ENCODE results near the gene COL2A1.

The COL2A1 gene

GRCh38 chr12:48004053-48004941 lies at the start of gene COL2A1:
COL2A1 (minus strand) TSS chr12:48004476; CDS start chr12:48004321, 155 bp downstream.
- H3K9me3 ChIP-seq (ENCODE audit: control insufficient read depth in 2 of 2, low read length in 2 of 2) = no peaks in the 10 kb centered on the region
- H3K27ac ChIP-seq (ENCODE audit: low read length) = no peak within 1 kb of the TSS
- peaks cover 42% of the 10 kb centered on the region for H3K4me1 ChIP-seq (ENCODE audit: control insufficient read depth, insufficient read depth, low read length)
- H3K9ac ChIP-seq (ENCODE audit: low read length in 2 of 2) = no peak within 1 kb of the TSS
- H3K27me3 ChIP-seq (ENCODE audit: control insufficient read depth in 1 of 2, insufficient read depth in 2 of 2, low read length in 2 of 2) = peaks cover 52 to 61% of the 10 kb centered on the region in 2 donors
- peak within 1 kb of the TSS; percentile 63 to 66 for H3K4me3 ChIP-seq (ENCODE audit: low read length in 2 of 2)
- no peaks in the 10 kb centered on the region for H3K36me3 ChIP-seq (ENCODE audit: control insufficient read depth in 2 of 2, insufficient read depth in 2 of 2, low read length in 2 of 2)

- no peaks in the 10 kb centered on the region for H3K4me1 ChIP-seq (ENCODE audit: control insufficient read depth, insufficient read depth, low read length)
- no peaks in the 10 kb centered on the region for H3K9me3 ChIP-seq (ENCODE audit: control insufficient read depth in 2 of 2, low read length in 2 of 2)
Measured at GRCh38 chr12:48053883-48054282, 49.6 kb upstream of the COL2A1 start.

GRCh38 chr12:48053122-48053521 lies 48.8 kb upstream of the COL2A1 start:
- no peak overlapping the region for H3K9ac ChIP-seq (ENCODE audit: low read length in 2 of 2)
- H3K27me3 ChIP-seq (ENCODE audit: control insufficient read depth in 1 of 2, insufficient read depth in 2 of 2, low read length in 2 of 2) = no peaks in the 10 kb centered on the region
- no peaks in the 10 kb centered on the region for H3K9me3 ChIP-seq (ENCODE audit: control insufficient read depth in 2 of 2, low read length in 2 of 2)
- no peak overlapping the region for H3K27ac ChIP-seq (ENCODE audit: low read length)
- no peak overlapping the region for H3K4me3 ChIP-seq (ENCODE audit: low read length in 2 of 2)
- no peaks in the 10 kb centered on the region for H3K4me1 ChIP-seq (ENCODE audit: control insufficient read depth, insufficient read depth, low read length)
- H3K36me3 ChIP-seq (ENCODE audit: control insufficient read depth in 2 of 2, insufficient read depth in 2 of 2, low read length in 2 of 2) = peaks cover 0 to 17% of the 10 kb centered on the region in 2 donors

More at GRCh38 chr12:48053883-48054282, 49.6 kb upstream of the COL2A1 start:
- peaks cover 0 to 14% of the 10 kb centered on the region in 2 donors for H3K36me3 ChIP-seq (ENCODE audit: control insufficient read depth in 2 of 2, insufficient read depth in 2 of 2, low read length in 2 of 2)
- H3K4me3 ChIP-seq (ENCODE audit: low read length in 2 of 2) = no peak overlapping the region
- H3K27ac ChIP-seq (ENCODE audit: low read length) = no peak overlapping the region
- H3K9ac ChIP-seq (ENCODE audit: low read length in 2 of 2) = no peak overlapping the region
- no peaks in the 10 kb centered on the region for H3K27me3 ChIP-seq (ENCODE audit: control insufficient read depth in 1 of 2, insufficient read depth in 2 of 2, low read length in 2 of 2)

- H3K36me3 ChIP-seq (ENCODE audit: control insufficient read depth in 2 of 2, insufficient read depth in 2 of 2, low read length in 2 of 2) = peaks cover 6 to 24% of the 10 kb centered on the region in 2 donors
- no peak overlapping the region for H3K27ac ChIP-seq (ENCODE audit: low read length)
- H3K27me3 ChIP-seq (ENCODE audit: control insufficient read depth in 1 of 2, insufficient read depth in 2 of 2, low read length in 2 of 2) = no peaks in the 10 kb centered on the region
- H3K4me3 ChIP-seq (ENCODE audit: low read length in 2 of 2) = no peak overlapping the region
- no peaks in the 10 kb centered on the region for H3K9me3 ChIP-seq (ENCODE audit: control insufficient read depth in 2 of 2, low read length in 2 of 2)
- H3K4me1 ChIP-seq (ENCODE audit: control insufficient read depth, insufficient read depth, low read length) = no peaks in the 10 kb centered on the region
- no peak overlapping the region for H3K9ac ChIP-seq (ENCODE audit: low read length in 2 of 2)
Measured at GRCh38 chr12:48051681-48052080, 47.4 kb upstream of the COL2A1 start.

- peaks cover 14 to 38% of the 10 kb centered on the region in 2 donors for H3K36me3 ChIP-seq (ENCODE audit: control insufficient read depth in 2 of 2, insufficient read depth in 2 of 2, low read length in 2 of 2)
Measured at GRCh38 chr12:48050174-48050573, 45.9 kb upstream of the COL2A1 start.

GRCh38 chr12:48045965-48046518 lies 41.8 kb upstream of the COL2A1 start:
- no peak overlapping the region for H3K4me3 ChIP-seq (ENCODE audit: low read length in 2 of 2)
- peaks cover 22 to 44% of the 10 kb centered on the region in 2 donors for H3K36me3 ChIP-seq (ENCODE audit: control insufficient read depth in 2 of 2, insufficient read depth in 2 of 2, low read length in 2 of 2)
- no peaks in the 10 kb centered on the region for H3K4me1 ChIP-seq (ENCODE audit: control insufficient read depth, insufficient read depth, low read length)
- no peak overlapping the region for H3K9ac ChIP-seq (ENCODE audit: low read length in 2 of 2)
- H3K9me3 ChIP-seq (ENCODE audit: control insufficient read depth in 2 of 2, low read length in 2 of 2) = no peaks in the 10 kb centered on the region
- H3K27me3 ChIP-seq (ENCODE audit: control insufficient read depth in 1 of 2, insufficient read depth in 2 of 2, low read length in 2 of 2) = no peaks in the 10 kb centered on the region
- H3K27ac ChIP-seq (ENCODE audit: low read length) = no peak overlapping the region

More at GRCh38 chr12:48050174-48050573, 45.9 kb upstream of the COL2A1 start:
- Histone ChIP-seq H3K27me3 (ENCODE audit: control insufficient read depth in 1 of 2, insufficient read depth in 2 of 2, low read length in 2 of 2) (no peaks in the 10 kb centered on the region), H3K27ac (ENCODE audit: low read length) (no peak overlapping the region), H3K9me3 (ENCODE audit: control insufficient read depth in 2 of 2, low read length in 2 of 2) (no peaks in the 10 kb centered on the region), H3K4me3 (ENCODE audit: low read length in 2 of 2) (no peak overlapping the region), H3K4me1 (ENCODE audit: control insufficient read depth, insufficient read depth, low read length) (no peaks in the 10 kb centered on the region), H3K9ac (ENCODE audit: low read length in 2 of 2) (no peak overlapping the region)

- Histone ChIP-seq H3K4me3 (ENCODE audit: low read length in 2 of 2) (no peak overlapping the region), H3K4me1 (ENCODE audit: control insufficient read depth, insufficient read depth, low read length) (no peaks in the 10 kb centered on the region), H3K36me3 (ENCODE audit: control insufficient read depth in 2 of 2, insufficient read depth in 2 of 2, low read length in 2 of 2) (peaks cover 22 to 41% of the 10 kb centered on the region in 2 donors), H3K27ac (ENCODE audit: low read length) (no peak overlapping the region), H3K9ac (ENCODE audit: low read length in 2 of 2) (no peak overlapping the region), H3K27me3 (ENCODE audit: control insufficient read depth in 1 of 2, insufficient read depth in 2 of 2, low read length in 2 of 2) (no peaks in the 10 kb centered on the region), H3K9me3 (ENCODE audit: control insufficient read depth in 2 of 2, low read length in 2 of 2) (no peaks in the 10 kb centered on the region)
Measured at GRCh38 chr12:48045061-48045846, 41.0 kb upstream of the COL2A1 start.

GRCh38 chr12:48044396-48044795 lies 40.1 kb upstream of the COL2A1 start:
- no peaks in the 10 kb centered on the region for H3K27me3 ChIP-seq (ENCODE audit: control insufficient read depth in 1 of 2, insufficient read depth in 2 of 2, low read length in 2 of 2)
- H3K9me3 ChIP-seq (ENCODE audit: control insufficient read depth in 2 of 2, low read length in 2 of 2) = no peaks in the 10 kb centered on the region
- H3K36me3 ChIP-seq (ENCODE audit: control insufficient read depth in 2 of 2, insufficient read depth in 2 of 2, low read length in 2 of 2) = peaks cover 22 to 34% of the 10 kb centered on the region in 2 donors

GRCh38 chr12:48043771-48044170 lies 39.5 kb upstream of the COL2A1 start:
- Histone ChIP-seq H3K9me3 (ENCODE audit: control insufficient read depth in 2 of 2, low read length in 2 of 2) (no peaks in the 10 kb centered on the region), H3K27me3 (ENCODE audit: control insufficient read depth in 1 of 2, insufficient read depth in 2 of 2, low read length in 2 of 2) (no peaks in the 10 kb centered on the region), H3K27ac (ENCODE audit: low read length) (no peak overlapping the region), H3K4me3 (ENCODE audit: low read length in 2 of 2) (no peak overlapping the region), H3K36me3 (ENCODE audit: control insufficient read depth in 2 of 2, insufficient read depth in 2 of 2, low read length in 2 of 2) (peaks cover 22 to 30% of the 10 kb centered on the region in 2 donors), H3K4me1 (ENCODE audit: control insufficient read depth, insufficient read depth, low read length) (no peaks in the 10 kb centered on the region), H3K9ac (ENCODE audit: low read length in 2 of 2) (no peak overlapping the region)

More at GRCh38 chr12:48044396-48044795, 40.1 kb upstream of the COL2A1 start:
- H3K9ac ChIP-seq (ENCODE audit: low read length in 2 of 2) = no peak overlapping the region
- H3K4me1 ChIP-seq (ENCODE audit: control insufficient read depth, insufficient read depth, low read length) = no peaks in the 10 kb centered on the region
- no peak overlapping the region for H3K27ac ChIP-seq (ENCODE audit: low read length)
- no peak overlapping the region for H3K4me3 ChIP-seq (ENCODE audit: low read length in 2 of 2)

- no peak overlapping the region for H3K9ac ChIP-seq (ENCODE audit: low read length in 2 of 2)
- no peaks in the 10 kb centered on the region for H3K9me3 ChIP-seq (ENCODE audit: control insufficient read depth in 2 of 2, low read length in 2 of 2)
- H3K4me1 ChIP-seq (ENCODE audit: control insufficient read depth, insufficient read depth, low read length) = no peaks in the 10 kb centered on the region
- no peak overlapping the region for H3K27ac ChIP-seq (ENCODE audit: low read length)
- no peak overlapping the region for H3K4me3 ChIP-seq (ENCODE audit: low read length in 2 of 2)
- H3K36me3 ChIP-seq (ENCODE audit: control insufficient read depth in 2 of 2, insufficient read depth in 2 of 2, low read length in 2 of 2) = peaks cover 17 to 20% of the 10 kb centered on the region in 2 donors
- H3K27me3 ChIP-seq (ENCODE audit: control insufficient read depth in 1 of 2, insufficient read depth in 2 of 2, low read length in 2 of 2) = peaks cover 0 to 3% of the 10 kb centered on the region in 2 donors
Measured at GRCh38 chr12:48041591-48042423, 37.5 kb upstream of the COL2A1 start.

Measured in stomach smooth muscle (tissue), 2 donors.